B cell (primary cell): ENCODE measurements around the gene ASF1A.

Source experiments
- EZH2 ChIP-seq: IDR thresholded peaks from 2 replicates; pipeline ENCODE4 v1.6.1; 2012; ENCODE audit warnings: borderline replicate concordance, low read depth, mild to moderate bottlenecking, moderate library complexity, low read length; ENCODE audit not compliant: insufficient read depth, poor library complexity, severe bottlenecking
- TF ChIP-seq, protein P1 (sequence below): fragments of 200-600 bp; IDR thresholded peaks from one replicate; pipeline ENCODE4 v1.8.0; 2022; ENCODE audit warnings: antibody characterized with exemption, mild to moderate bottlenecking

DNA sequence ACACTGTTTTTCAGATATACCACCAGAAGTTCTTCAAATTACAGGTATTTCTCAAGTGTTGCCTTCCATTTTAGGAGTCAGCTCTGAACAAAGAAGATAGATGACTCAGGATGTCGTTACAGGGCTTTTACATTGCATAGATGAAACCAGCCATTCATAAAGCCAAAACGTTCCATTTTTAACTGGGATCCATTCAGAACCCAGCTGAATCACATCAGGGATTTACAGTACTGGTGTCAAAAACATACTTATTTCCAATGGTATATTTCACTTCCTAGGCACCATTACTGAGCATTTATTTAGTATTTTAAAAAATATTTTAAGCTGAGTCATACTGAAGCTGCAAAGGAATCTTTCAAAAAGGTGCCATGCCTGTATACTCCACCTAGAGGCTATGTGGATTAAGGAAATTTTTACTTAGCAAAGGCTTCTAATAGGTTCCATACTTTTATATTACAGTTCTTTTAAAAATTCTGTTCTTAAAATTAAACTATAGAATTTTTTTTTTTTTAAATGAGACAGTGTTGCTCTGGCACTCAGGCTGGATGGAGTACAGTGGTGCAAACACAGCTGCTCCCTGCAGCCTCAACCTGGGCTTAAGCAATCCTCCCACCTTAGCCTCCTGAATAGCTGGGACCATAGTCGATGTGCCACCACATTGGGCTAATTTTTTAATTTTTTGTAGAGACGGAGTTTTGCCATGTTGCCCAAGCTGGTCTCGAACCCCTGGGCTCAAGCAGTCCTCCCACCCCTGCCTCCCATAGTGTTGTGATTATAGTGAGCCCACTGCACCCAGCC is 2.6 kb downstream of the ASF1A start:
- TF ChIP-seq, protein P1, sequence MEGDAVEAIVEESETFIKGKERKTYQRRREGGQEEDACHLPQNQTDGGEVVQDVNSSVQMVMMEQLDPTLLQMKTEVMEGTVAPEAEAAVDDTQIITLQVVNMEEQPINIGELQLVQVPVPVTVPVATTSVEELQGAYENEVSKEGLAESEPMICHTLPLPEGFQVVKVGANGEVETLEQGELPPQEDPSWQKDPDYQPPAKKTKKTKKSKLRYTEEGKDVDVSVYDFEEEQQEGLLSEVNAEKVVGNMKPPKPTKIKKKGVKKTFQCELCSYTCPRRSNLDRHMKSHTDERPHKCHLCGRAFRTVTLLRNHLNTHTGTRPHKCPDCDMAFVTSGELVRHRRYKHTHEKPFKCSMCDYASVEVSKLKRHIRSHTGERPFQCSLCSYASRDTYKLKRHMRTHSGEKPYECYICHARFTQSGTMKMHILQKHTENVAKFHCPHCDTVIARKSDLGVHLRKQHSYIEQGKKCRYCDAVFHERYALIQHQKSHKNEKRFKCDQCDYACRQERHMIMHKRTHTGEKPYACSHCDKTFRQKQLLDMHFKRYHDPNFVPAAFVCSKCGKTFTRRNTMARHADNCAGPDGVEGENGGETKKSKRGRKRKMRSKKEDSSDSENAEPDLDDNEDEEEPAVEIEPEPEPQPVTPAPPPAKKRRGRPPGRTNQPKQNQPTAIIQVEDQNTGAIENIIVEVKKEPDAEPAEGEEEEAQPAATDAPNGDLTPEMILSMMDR: peak; percentile 59
- TF ChIP-seq EZH2: no peak
